ENCODE measurements around the gene PEX14.

The PEX14 gene

DNA sequence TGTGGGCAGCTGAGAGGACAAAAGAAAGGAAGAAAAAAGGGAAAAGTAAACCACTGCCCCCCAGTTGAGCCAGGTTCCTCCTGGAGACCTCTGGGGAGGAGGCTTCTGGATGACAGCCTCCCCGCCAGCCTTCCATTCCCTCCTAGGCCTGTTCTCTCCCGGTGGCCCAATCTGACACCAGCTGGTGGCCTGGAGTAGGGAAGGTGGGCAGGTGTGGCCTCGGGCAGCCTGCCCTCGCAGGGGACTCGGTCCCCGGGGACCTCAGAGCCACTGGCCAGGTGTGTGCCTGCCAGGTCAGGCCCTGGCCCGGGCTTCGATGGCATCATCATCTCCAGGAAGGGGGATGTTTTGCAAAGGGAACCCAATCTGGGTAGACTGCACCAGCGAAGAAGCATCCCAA, 162.7 kb downstream of the PEX14 start:
- DNase-seq = no peak

DNA sequence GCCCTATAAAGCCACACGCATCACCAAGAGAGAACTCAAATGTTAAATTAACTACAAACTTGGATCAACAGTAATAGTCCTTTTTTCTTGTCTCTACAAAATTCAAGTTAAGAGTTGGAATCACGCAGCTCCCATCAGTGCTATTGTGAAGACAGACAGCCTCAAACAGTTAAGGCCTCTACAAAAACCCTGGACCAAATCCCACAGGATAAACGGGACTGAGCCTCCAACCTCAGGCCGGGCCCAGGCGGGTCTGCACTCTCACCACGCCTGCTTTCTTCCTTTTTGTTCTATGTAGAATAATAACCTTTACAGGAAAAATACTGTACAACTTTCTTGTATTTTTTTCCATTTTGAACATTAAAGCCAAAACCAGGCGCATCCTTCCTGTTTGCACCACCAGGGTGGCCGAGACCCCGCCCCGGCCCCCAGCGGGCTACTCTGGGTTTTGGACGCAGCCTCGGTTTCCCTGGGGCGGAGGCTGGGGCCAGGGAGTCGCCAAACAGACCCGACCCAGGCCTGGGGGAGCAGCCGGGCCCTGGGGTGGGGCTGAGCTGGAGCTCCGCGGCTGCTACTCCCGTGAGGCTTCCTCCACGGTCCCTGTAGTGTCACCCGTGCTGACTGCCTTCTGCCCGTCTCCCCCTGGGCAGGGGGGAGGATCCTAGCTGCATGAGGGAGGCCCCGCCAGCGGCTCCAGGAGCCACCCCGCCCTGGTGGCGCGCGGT, 163.2 kb downstream of the PEX14 start:
- DNase-seq = no peak

DNA sequence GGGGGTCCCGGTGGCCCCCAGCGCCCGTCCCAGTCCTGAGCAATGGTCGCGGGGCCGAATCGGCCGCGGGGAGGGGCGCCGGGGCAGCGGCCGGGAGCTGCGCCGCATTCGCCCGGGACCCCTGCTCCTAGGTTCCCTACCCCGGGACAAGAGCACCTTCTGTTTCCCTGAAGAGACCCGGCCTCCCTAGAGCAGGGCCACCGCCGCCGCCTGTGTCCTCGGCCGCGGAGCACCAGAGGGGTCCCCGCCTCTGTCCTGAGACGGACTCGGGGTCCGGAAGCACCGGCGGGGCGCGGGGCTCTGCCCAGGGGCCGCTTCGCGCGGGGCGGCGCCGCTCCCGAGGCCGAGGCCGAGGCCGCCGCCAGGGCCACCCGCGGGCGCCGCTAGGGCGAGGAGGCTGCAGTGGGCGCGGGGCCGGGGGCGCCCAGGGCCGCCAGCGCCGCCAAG, 163.8 kb downstream of the PEX14 start:
- no peak for DNase-seq

DNA sequence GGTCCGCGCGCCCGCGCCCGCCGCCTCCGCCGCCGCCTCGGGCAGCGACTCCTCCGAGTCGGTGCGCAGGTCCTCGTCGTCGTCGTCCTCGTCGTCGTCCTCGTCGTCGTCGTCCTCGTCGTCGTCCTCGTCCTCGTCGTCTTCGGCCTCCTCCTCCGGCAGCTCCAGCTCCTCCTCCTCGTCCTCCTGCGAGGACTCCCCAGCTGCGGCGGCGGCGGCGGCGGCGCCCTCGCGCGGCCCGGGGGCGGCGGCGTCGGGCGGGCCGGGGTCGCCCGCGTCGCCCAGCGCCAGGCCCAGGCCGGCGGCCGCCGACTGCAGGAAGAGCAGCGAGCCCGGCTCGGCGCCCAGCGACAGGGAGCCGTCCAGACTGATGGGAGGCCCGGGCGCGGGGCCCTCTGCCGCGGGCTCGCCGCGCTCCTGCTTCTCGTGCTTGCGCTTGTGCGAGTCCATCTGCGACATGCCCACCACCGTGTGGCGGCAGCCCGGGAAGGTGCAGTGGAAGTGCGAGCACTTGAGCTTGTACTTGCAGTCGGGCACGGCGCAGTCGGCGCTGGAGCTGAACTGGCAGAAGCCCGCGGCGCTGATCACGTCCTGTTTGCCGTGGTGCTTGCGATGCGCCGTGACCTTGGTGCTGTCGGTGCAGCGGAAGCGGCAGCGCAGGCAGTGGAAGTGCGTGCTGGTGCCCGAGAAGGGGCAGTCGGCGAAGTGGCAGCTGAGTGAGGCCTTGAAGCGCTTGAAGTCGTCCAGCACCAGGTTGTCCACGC, 164.4 kb downstream of the PEX14 start:
- no peak for DNase-seq

DNA sequence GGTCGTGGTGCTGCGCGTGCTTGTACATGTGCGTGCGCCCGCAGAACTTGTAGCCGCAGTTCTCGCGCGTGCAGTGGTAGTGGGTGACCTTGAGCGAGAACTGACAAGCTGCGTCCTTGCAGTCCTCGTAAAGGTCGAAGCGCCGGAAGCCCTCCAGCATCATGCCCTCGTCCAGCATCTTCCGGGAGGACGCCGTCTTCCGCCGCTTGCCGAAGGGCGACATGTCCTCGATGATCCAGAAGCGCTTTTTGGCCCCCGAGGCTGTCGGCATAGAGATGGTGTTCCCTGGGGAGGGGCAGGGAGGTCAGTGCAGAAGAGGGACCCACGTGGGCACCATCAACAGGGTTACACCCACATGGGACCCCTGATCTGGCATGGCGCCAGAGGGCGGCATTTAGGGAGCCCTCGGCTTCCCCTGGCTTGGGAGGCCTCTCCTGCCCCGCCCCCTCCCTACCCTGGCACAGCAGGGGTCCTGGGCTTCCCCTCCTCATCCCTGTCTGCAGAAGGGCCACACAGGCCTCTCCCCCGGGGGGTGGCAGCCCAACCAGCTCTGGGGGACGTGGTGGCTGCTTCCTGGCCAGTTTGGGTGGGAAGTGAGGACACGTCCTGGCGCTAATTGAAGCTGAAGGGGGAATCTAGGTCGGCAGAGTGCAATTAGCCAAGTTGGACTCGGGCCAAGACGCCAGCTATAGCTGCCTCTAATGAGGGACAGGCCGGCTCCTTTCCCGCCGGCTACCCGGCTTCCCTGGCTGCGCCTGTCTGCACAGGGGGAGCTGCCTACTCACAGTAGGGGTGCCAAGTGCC, 165.2 kb downstream of the PEX14 start:
- no peak for DNase-seq

DNA sequence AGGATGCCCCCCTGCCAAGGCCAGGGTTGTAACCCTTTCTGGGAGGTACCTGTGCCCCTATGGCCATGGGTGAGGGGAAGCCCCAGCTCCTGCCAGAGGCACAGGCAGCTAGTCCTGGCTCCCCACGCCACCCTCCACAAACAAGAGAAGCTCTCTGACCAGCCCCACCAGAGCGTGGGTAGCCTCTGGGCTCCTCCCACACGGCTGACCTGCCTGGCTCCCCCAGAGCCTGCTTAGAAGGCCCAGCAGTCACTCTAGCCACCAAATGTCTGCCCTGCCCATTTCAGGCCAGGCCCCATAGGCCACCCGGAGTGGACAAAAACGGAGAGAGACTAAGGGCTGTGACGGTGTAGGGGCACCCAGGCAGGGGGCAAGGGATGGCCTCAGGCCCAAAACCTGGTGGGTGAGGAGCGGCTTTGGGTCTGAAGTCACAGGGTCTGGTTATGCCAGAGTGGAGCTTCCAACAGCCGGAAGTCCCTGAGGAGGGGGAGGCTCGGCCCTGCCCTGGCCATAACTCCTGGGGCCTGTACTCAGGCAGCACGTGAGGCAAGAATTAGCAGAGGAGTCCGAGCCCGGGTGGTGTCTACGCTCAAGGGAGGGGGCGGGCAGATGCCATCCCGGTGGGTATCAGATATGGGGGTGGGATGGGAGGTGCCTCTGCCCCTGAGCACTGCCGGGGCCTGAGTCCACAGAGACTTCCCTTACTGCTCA, 166.2 kb downstream of the PEX14 start:
- no peak for DNase-seq

DNA sequence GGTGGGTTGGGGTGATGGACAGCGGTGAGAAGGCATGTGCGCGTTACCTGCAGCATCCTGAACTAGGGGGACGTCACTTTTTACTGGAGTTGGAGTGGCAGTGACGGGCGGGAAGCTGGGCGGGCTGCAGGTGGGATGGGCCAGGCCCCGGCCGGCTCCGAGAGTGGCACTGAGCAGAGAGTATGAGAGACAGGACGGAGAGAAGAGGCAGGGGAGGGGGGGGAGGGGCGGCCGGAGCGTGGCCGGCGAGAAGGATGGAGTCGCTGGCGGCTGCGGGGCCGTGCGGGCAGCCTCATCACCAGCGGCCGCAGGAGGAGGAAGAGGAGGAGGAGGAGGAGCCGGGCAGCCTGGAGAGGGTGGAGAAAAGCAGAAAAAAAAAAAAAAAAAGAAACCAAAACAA, 167.2 kb downstream of the PEX14 start:
- no peak for DNase-seq

DNA sequence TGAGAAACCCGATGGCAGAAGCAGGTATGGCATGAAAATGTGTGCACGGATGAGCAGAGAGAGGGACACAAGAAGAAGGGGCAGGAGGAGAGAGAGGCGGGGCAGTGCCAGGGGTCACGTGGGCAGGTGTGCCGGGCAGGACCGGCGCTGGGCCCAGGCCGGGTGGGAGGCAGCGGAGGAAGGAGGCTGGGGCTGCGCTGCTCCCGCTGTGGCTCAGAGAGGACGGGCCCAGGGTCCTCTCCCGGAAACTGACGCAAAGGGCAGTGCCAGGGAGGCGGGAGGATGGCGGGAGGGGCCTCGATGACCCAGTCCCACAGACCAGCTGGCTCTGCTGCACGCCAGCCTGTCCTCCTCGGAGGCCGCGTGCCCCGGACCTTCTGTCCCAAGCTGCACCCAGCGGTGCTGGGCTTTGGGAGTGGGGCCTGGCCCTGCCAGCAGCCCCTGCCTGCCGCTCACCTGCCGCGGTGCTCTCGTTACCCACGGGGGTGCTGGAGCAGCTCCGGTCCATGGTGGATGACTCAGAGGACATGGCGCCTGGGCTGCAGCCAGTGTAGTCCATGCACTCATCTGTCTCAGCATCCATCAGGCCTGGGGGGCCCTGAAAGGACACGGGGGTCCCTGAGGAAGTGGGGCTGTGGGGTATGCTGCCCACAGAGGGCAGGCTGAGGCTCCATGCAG, 167.8 kb downstream of the PEX14 start:
- no peak for DNase-seq

DNA sequence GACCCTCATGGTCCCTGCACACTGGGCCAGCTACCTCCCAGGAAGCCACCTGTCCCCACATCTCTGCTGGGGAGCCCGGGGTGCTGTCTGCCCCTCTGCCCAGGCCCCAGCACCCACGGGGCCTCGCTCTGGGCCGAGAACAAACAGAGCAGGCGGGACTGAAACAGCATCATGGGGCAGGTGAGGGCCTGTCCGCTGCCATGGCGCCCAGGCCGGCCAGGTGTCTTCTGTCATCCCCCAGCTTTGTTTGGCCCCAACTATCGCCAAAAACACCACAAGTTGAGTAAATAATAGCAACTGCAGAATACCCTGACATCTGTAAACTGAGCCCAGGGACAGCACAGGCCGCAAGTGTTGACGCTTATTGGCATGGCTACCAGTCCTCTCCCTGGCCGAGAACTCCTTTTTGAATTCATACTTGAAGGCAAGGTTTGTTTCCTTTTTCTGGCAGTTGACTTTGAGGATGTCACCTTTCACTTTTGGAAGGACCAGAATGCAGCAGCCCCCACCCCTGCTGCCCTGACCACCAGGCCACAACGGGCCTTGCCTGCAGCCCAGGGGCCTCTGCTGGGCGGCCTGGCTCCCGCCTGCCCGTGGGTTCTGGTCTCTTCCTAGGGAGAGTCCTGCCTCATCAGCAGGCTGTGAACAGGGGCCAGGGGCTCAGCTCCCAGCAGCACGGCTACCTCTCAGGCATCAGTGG, 169.0 kb downstream of the PEX14 start:
- DNase-seq = no peak

DNA sequence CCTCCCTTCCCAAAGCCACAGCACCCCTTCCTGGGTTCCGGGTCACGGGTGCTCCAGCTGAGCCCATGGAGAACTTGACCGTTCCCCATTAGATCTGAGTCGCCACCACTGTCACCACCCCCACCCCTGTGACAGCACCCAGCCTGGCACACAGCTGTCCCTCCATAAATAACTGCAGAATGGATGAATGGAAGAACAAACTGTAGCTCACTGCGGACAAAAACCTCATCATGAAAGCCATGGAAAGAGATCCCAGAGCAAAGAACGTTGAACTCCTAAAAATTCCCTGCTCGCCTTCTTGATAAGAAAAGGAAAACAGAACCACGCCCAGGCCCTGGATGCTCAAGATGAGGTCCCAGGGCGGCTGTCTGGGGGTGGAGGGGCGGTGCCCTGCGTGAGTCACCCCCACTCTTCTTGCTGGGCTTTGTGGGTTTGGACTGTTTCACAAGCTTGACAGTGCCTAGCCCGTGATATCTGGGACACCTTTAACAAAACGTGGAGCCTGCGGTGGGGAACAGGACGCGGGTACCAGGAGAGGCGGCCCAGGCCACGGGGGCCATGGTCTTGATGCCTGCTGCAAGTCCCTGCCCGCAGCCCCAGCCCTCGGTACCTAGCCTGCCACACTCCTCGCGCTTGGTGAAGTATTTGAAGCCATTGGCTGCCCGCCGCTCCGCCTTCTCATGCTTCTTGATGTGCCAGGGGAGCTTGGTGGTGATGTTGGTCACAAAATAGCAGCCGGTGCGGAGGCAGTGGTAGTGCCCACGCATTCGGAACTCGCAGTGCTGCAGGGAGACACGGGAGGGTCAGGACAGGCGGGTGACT, 169.8 kb downstream of the PEX14 start:
- peak in 1 of 2 donors; percentile 14 for DNase-seq

DNA sequence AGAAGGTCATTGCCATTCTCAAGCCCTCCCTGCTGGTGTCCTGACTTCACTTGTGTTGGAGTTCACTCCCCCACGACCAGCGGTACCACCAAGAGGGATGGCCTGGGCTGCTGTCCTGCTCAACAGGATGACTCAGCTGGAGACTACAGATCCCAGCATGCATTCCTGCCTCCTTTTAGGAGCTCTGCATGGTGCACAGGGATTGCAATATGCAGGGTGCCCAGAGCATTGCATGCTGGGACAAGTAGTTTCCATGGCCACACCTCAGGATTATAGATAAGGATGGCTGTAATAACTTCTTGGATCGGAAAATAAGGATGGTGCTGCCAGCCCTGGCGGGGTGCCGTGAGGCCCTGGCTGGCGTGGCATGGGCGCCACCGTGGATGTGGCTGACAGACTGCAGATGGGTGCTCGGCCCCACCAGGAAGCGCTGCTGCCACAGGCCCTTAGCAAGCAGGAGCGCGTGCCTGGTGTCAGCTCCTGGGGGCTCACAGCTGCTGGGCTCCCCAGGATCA, 171.7 kb downstream of the PEX14 start:
- no peak for DNase-seq

DNA sequence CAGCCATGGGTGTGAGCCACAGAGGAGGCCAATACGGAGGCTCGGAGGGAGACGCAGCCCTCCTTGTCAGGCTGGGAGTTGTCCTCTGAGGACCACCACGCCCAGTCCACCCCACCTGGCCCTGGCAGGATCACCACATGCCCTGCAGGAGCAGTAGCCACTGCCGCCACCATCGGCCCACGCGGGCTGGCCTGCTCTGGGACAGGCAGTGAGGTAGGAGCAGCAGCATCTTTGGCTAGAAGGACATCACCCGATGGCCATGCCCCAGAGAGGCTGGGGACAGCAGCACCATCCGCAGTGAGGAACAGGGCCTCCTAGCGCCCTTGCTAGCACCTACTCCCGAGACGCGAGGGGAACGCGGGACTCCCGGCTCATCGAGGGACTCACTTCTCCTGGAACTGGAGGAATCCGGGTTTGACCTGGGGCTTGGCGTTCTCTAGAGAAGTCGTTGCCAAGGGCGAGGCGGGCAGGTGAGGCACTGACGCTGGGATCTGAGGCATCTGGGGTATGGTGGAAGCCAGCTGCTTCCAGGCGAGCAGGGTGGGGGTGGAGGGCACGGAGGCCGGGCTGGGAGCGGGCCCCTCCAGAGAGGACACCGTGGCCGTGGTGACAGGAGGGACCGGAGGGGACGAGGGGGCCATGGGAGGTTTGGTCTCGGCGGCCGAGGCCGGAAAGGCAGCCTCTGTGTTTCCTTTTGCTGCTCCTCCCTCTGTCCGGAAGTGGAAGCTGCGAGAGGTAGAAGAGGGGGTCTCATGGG, 172.8 kb downstream of the PEX14 start:
- no peak for DNase-seq

DNA sequence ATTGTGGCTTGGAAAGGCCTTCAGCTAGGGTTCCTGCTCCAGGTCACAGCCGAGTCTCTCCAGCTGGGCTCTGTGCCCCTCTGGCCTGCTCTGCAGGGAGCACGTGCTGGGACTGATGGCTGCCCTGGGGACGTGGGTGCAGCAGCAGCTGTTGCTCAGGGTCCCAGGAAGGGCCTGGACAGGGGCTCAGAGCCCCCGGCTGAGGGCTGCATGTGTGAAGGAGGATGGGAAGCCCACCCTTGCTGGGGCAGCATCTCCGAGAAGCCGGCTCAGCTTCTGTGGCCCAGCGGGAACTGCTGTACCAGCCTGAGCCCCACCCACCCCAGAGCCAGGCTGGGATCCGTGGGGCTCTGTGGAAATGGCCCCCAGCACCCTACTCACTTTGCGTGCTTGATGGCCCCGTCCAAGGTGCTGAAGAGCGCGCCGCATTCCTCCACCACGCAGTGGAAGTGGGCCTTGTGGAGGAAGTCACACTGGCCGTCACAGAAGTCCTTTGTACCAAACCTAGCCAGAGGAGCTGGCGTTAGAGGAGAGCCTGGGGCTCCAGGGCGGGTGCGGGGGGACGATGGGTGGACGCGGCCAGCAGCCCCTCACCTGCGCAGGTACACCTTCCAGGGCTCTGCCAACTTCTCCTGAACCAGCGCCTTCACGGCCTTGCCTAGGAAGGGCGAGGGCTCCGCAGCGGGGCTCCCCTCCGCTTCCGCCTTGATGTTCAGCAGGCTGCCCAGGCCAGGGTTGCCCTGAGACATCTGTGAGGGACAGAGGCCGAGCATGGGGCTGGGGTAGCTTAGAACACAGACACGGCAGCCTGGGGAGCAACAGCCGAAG, 174.2 kb downstream of the PEX14 start:
- DNase-seq = no peak

DNA sequence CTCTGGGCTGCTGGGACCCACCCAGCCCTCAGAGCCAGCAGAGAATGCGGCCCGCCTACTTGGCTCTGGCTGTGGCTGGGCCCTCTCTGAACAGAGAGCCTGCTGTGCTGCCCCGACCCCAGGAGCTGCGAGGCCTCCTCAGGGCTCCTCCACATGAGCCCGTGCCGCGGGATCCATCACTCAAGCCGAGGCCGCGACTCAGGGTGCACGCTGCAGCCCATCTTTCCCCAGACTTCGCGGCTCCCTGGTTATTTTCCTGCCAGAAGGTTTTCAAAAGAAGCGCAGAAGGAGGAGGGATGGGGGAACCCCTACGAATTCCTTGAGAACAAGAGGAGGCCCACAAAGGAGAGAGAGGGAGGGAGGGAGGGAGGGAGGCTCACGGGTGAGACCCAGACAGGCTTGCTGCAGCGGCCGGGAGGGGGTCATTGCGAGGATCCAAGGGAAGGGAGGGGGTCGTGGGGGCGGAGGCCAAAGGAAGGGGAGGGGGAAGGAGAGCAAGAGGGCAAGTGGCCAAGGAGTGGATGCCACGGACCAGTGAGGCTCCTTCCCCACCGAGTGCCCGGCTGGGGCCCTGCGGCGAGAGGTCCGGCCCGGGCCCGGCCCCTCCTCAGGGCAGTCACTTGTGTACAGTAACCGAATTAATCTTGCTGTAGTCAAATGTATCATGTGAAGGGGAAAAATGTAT, 174.9 kb downstream of the PEX14 start:
- no peak for DNase-seq

DNA sequence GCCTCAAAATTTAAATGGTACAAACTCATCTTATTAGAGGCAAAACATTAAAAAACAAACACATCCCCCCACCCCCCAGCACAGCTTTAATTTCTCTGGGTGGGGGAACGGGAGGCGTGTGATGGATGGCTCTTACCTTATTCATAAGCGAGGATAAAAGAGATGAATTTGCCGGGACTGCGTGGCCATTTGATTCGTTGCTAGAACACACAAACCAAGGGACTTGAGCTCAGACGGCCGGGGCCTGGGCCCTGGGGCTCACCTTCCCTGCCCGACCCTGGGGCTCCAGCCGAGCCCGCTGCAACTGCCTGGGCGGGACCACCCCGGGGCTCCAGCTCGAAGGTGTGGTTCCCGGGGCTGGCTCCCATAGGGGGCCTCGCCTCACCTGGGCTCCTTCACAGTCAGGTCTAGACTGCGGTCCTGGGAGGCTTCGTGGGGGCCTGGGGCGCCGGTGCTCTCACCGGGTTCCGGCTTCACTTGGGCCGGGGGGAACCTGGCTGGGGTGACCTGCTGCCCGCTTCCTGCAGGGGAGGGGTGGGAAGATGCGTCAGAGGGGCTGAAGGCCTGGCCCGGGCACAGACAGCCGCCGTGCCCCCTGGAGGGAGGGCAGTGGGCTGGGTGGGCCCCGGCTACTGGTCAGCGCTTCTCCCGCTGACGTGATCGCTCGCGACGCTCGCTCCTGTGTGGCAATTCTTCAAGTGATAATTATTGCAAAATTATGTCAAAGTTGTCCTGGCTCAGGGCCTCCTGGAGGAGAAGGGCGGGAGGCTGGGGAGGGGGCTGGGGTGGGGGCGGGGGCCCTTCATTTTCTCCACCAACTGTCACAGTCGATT, 176.0 kb downstream of the PEX14 start:
- no peak for DNase-seq

DNA sequence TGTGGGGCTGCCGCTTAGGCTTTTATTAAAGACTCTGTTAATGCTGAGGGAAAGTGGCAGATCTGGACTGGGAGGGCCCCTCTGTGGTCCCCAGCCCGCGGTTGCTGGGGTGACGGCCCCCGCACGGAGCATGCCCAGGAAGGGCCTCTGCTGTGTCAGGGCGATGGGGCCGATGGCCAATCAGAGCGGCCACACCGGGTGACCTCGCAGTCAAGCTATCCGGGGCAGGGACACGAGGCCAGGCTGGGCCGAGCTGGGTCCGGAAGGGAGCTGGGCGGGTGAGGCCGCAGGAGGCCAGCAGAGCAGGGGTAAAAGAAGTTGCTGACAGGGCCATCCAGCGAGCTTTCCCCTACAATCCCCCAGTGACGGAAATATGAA, 176.6 kb downstream of the PEX14 start:
- no peak for DNase-seq

DNA sequence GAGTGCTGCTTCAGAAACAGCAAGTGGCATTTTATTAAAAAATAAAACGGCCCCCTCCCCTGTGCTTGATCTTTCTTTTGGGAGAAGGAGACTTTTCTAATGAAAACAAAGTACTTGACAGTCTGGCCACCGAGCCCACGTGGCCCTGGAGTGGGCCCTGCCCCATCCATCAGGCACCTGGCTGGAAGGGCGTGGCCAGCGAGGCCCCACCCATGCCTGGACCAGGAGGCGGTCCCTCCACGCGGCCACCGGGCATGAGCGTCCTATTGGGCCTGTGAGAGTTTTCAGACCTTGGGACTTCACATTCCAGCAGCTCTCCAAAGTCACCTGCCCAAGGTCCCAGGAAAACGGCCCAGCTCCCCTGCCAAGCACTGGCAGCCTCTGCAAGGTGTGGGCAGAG, 177.0 kb downstream of the PEX14 start:
- no peak for DNase-seq
